OCI-LY3 (cell line): ENCODE data around the gene SOX18.

ENCODE experiments used
- H2AFZ ChIP-seq: fragments of 200-600, 300-600 bp; shearing (Covaris generic); 2 replicates; pipeline ENCODE4 v1.6.0; 2014; ENCODE audit warnings: antibody characterized with exemption, low read depth, low read length
- H3K27ac ChIP-seq: fragments of 200-600, 300-600 bp; sonication (generic); 2 replicates; pipeline ENCODE4 v1.5.1; 2014; ENCODE audit warnings: mild to moderate bottlenecking, low read length, moderate library complexity, mixed read lengths
- H3K27me3 ChIP-seq: fragments of 200-600, 300-600 bp; sonication (generic); 2 replicates; pipeline ENCODE4 v1.6.1; 2014; ENCODE audit warnings: low read depth, low read length, mixed read lengths
- H3K36me3 ChIP-seq: fragments of 200-600, 300-600 bp; sonication (generic); replicated peaks from 2 replicates; pipeline ENCODE3; 2014; ENCODE audit warnings: low read depth, low read length, mixed read lengths
- H3K4me1 ChIP-seq: fragments of 300-600, 200-600 bp; sonication (generic); 2 replicates; pipeline ENCODE4 v1.6.1; 2014; ENCODE audit warnings: low read length, mixed read lengths
- H3K4me2 ChIP-seq: fragments of 200-600, 300-600 bp; sonication (generic); 2 replicates; pipeline ENCODE4 v1.6.1; 2014; ENCODE audit warnings: low read length, mixed read lengths
- H3K4me3 ChIP-seq: fragments of 300-600, 200-600 bp; sonication (generic); 2 replicates; pipeline ENCODE4 v1.5.1; 2014; ENCODE audit warnings: antibody characterized with exemption, mild to moderate bottlenecking, low read length, moderate library complexity
- H3K79me2 ChIP-seq: fragments of 300-600, 200-600 bp; shearing (Covaris generic); 2 replicates; pipeline ENCODE4 v1.6.1; 2014; ENCODE audit warnings: mild to moderate bottlenecking, low read length, mixed read lengths
- H3K9ac ChIP-seq: fragments of 300-600, 200-600 bp; shearing (Covaris generic); 2 replicates; pipeline ENCODE4 v1.6.0; 2014; ENCODE audit warnings: mild to moderate bottlenecking, low read length, moderate library complexity
- H3K9me3 ChIP-seq: fragments of 200-600, 300-600 bp; shearing (Covaris generic); 2 replicates; pipeline ENCODE4 v1.6.1; 2014; ENCODE audit warnings: low read length, mixed read lengths; ENCODE audit not compliant: insufficient read depth
- H4K20me1 ChIP-seq: fragments of 200-600, 300-600 bp; sonication (generic); 2 replicates; pipeline ENCODE4 v1.6.1; 2016; ENCODE audit warnings: low read length, mixed read lengths; ENCODE audit not compliant: insufficient read depth
- CTCF ChIP-seq: fragments of 200-600, 300-600 bp; sonication (generic); IDR thresholded peaks from 2 replicates; pipeline ENCODE4 v1.5.1; 2014; ENCODE audit warnings: antibody characterized with exemption, low read length, low read depth
- EZH2phosphoT487 ChIP-seq: fragments of 200-600 bp; shearing (Covaris generic); IDR thresholded peaks from 2 replicates; pipeline ENCODE4 v1.6.1; 2018; ENCODE audit warnings: antibody characterized with exemption, mixed run types, low read depth

The SOX18 gene

GRCh38 chr20:64065062-64065973 is 15.9 kb upstream of the SOX18 start:
- H3K27me3 ChIP-seq = peaks cover 4% of the 10 kb centered on the region; the same call in 1 of the 2 replicates
- no peaks in the 10 kb centered on the region for H3K36me3 ChIP-seq
- no peak for TF ChIP-seq EZH2phosphoT487
- TF ChIP-seq CTCF = no peak
- no peaks in the 10 kb centered on the region for H3K79me2 ChIP-seq
- H3K4me1 ChIP-seq = peaks cover 20% of the 10 kb centered on the region
- H3K4me3 ChIP-seq = no peak overlapping the region
- no peaks in the 10 kb centered on the region for H3K9me3 ChIP-seq
- H3K4me2 ChIP-seq = no peak overlapping the region
- H3K9ac ChIP-seq = no peak overlapping the region
- no peaks in the 10 kb centered on the region for H4K20me1 ChIP-seq
- H3K27ac ChIP-seq = no peak overlapping the region
- no peak overlapping the region for H2AFZ ChIP-seq

- Histone ChIP-seq H3K9ac (peak overlapping the region; percentile 78; the same call in 1 of the 2 replicates), H2AFZ (no peak overlapping the region), H3K36me3 (no peaks in the 10 kb centered on the region), H3K4me3 (peak overlapping the region; percentile 88), H3K4me2 (peak overlapping the region; percentile 91), H3K27me3 (peaks cover 4% of the 10 kb centered on the region; the same call in 1 of the 2 replicates), H3K9me3 (no peaks in the 10 kb centered on the region), H3K79me2 (no peaks in the 10 kb centered on the region), H3K27ac (no peak overlapping the region), H4K20me1 (no peaks in the 10 kb centered on the region), H3K4me1 (peaks cover 20% of the 10 kb centered on the region)
- TF ChIP-seq CTCF (no peak), EZH2phosphoT487 (no peak)
Observed at GRCh38 chr20:64064145-64064698, 14.8 kb upstream of the SOX18 start.

GRCh38 chr20:64063389-64064144 is 14.1 kb upstream of the SOX18 start:
- Histone ChIP-seq H3K4me1 (peaks cover 21% of the 10 kb centered on the region), H2AFZ (no peak overlapping the region), H3K9ac (peak overlapping the region; percentile 78), H3K27ac (no peak overlapping the region), H4K20me1 (no peaks in the 10 kb centered on the region), H3K4me3 (peak overlapping the region; percentile 88), H3K36me3 (no peaks in the 10 kb centered on the region), H3K79me2 (no peaks in the 10 kb centered on the region), H3K9me3 (no peaks in the 10 kb centered on the region), H3K4me2 (peak overlapping the region; percentile 91), H3K27me3 (peaks cover 4% of the 10 kb centered on the region; the same call in 1 of the 2 replicates)
- TF ChIP-seq EZH2phosphoT487 (no peak), CTCF (no peak)
